ENCODE results near the gene MACROD2. TPM values are rescaled to one million over a fixed set of nuclear protein-coding genes. Genes with fewer than 3 reads are reported as not detected.

MACROD2 gene
- total RNA-seq, 4 donors from 2014 or later = 1.8 to 4.8 (median 2.9) TPM

DNA sequence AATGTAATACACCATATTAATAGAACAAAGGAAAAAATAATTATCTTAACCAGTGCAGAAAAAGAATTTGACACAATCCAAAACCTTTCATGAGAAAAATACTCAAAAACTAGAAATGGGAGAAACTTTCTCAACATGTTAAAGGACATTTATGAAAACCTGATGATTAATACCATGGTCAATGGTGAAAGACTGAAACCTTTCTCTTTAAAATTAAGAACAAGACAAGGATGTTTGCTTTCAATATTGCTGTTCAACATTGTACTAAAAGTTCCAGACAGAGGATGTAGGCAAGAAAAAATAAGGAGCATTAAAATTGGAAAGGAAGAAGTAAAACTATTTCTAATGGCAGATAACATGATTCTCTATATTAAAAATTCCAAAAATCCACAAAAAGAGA lies 1323.4 kb downstream of the MACROD2 start:
- no peaks in the 10 kb centered on the region for H3K9me3 ChIP-seq
- TF ChIP-seq POLR2A (IDR thresholded peaks at IDR 0.05) = no peak
- TF ChIP-seq, protein P1, sequence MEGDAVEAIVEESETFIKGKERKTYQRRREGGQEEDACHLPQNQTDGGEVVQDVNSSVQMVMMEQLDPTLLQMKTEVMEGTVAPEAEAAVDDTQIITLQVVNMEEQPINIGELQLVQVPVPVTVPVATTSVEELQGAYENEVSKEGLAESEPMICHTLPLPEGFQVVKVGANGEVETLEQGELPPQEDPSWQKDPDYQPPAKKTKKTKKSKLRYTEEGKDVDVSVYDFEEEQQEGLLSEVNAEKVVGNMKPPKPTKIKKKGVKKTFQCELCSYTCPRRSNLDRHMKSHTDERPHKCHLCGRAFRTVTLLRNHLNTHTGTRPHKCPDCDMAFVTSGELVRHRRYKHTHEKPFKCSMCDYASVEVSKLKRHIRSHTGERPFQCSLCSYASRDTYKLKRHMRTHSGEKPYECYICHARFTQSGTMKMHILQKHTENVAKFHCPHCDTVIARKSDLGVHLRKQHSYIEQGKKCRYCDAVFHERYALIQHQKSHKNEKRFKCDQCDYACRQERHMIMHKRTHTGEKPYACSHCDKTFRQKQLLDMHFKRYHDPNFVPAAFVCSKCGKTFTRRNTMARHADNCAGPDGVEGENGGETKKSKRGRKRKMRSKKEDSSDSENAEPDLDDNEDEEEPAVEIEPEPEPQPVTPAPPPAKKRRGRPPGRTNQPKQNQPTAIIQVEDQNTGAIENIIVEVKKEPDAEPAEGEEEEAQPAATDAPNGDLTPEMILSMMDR (IDR thresholded peaks at IDR 0.05) = no peak
- intact Hi-C loops (cut with DNase I) = no loop called here

DNA sequence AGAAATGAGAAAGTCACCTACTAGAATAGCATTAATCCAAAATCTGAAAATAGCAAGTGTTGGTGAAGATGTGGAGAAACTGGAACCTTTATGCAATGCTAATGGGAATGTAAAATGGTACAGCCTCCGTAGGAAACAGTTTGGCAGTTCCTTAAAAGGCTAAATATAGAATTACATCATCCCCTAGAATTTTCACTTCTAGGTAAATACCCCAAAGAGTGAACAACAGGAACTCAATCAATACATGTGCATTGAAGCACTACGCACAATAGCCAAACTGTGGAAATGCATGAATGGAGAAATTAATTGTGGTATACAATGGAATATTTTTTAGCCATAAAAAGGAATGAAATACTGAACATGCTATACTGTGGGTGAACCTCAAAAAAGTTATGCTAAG lies 1324.1 kb downstream of the MACROD2 start:
- H3K36me3 ChIP-seq = no peaks in the 10 kb centered on the region
- intact Hi-C loops (cut with DNase I) = no loop called here
- no peak for DNase-seq
- TF ChIP-seq, protein P1 (IDR thresholded peaks at IDR 0.05) = no peak
- TF ChIP-seq POLR2A (IDR thresholded peaks at IDR 0.05) = no peak
- WGBS, 2 donors = 72 to 81% methylated on average over 2 of the region's 2 CpGs
- no peaks in the 10 kb centered on the region for H3K9me3 ChIP-seq
- no peak overlapping the region for H3K4me3 ChIP-seq
- no peaks in the 10 kb centered on the region for H3K27me3 ChIP-seq
- no peaks in the 10 kb centered on the region for H3K4me1 ChIP-seq
- no peak overlapping the region for H3K27ac ChIP-seq

More for the DNA sequence above, 1323.4 kb downstream of the MACROD2 start:
- Histone ChIP-seq H3K27me3 (no peaks in the 10 kb centered on the region), H3K4me1 (no peaks in the 10 kb centered on the region), H3K36me3 (no peaks in the 10 kb centered on the region), H3K27ac (no peak overlapping the region), H3K4me3 (no peak overlapping the region)
- DNase-seq = no peak

DNA sequence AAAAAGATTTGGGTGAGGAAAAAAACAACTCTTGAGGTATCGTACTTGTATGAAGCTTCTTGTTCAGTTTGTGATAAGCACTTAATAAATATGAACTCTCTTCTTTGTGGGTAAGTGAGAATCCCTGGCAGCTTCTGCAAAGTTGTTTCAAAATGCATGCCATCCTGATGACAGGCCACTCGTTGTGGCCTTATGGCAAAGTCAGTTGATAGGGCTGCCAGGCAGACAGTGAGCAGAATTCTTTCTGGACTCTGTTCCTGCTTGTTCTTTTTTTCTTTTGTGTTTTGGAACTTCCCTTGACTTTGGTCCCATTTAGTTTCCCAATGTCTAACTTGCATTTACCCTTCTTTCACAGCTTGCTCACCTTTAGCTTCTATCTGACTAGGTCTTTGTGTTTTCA lies 1325.6 kb downstream of the MACROD2 start:
- 38 to 46% methylated on average over 2 of the region's 2 CpGs for WGBS, 2 donors
- Histone ChIP-seq H3K27me3 (no peaks in the 10 kb centered on the region), H3K4me1 (no peaks in the 10 kb centered on the region), H3K4me3 (no peak overlapping the region), H3K27ac (no peak overlapping the region), H3K36me3 (no peaks in the 10 kb centered on the region), H3K9me3 (no peaks in the 10 kb centered on the region)
- DNase-seq = no peak
- intact Hi-C loops (cut with DNase I) = no loop called here
- TF ChIP-seq, protein P1 (IDR thresholded peaks at IDR 0.05) = no peak
- TF ChIP-seq POLR2A (IDR thresholded peaks at IDR 0.05) = no peak

DNA sequence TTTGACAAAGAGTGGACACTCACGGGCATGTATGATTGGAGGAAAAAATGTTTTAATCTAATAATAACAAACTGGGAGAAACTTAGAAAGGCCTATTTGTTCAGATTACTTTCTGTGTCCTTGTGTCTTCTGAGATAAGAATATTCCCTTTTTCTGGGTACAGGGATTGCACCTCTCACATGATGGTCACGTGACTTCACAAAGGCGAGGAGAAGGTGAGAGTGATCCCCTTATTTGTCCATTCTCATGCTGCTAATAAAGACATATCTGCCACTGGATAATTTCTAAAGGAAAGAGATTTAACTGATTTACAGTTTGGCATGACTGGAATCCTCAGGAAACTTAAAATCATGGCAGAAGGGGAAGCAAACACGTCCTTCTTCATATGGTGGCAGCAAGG lies 1331.8 kb downstream of the MACROD2 start:
- H3K4me3 ChIP-seq = no peak overlapping the region
- no peaks in the 10 kb centered on the region for H3K9me3 ChIP-seq
- WGBS, 2 donors = 84 to 93% methylated on average over 4 of the region's 4 CpGs
- intact Hi-C loops (cut with DNase I) = no loop called here
- H3K4me1 ChIP-seq = no peaks in the 10 kb centered on the region
- no peak for DNase-seq
- H3K27me3 ChIP-seq = no peaks in the 10 kb centered on the region
- no peak overlapping the region for H3K27ac ChIP-seq
- no peaks in the 10 kb centered on the region for H3K36me3 ChIP-seq
- TF ChIP-seq, protein P1 (IDR thresholded peaks at IDR 0.05) = no peak
- no peak for TF ChIP-seq POLR2A (IDR thresholded peaks at IDR 0.05)

DNA sequence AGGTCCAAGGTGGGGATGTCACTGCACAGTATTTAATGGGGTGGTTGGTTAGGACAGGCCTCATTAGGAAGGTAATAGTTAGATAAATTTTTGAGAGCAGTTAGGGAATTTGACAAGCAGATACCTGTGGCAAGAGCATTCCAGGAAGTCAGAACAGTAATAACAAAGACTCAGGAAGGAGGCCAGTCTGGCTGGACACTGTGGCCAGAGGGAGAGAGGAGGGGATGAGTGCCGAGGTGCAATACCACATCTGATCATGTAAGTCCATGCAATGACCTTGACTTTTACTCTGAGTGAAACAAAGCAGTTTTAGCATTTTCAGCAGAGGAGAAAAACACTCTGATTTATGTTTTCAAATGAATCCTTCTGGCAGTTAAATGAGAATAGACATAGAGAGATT lies 1332.8 kb downstream of the MACROD2 start:
- Histone ChIP-seq H3K4me1 (no peaks in the 10 kb centered on the region), H3K36me3 (no peaks in the 10 kb centered on the region), H3K4me3 (no peak overlapping the region), H3K9me3 (no peaks in the 10 kb centered on the region), H3K27ac (no peak overlapping the region), H3K27me3 (no peaks in the 10 kb centered on the region)
- DNase-seq = no peak
- WGBS, 2 donors = 50 to 63% methylated on average over 1 of the region's 1 CpG
- intact Hi-C loops (cut with DNase I) = no loop called here
- TF ChIP-seq POLR2A (IDR thresholded peaks at IDR 0.05) = no peak
- TF ChIP-seq, protein P1 (IDR thresholded peaks at IDR 0.05) = no peak
